Measurements from ENCODE around the gene POLD1. TPM values are rescaled to one million over a fixed set of nuclear protein-coding genes. Genes with fewer than 3 reads are reported as not detected.

Gene POLD1
- total and polyA plus RNA-seq, 2 experiments from 2014 or later = 111 to 173 TPM

GRCh38 chr19:50433201-50434180 is 49.3 kb downstream of the POLD1 start:
- H3K27ac ChIP-seq (ENCODE audit: low read depth) = no peak overlapping the region
- peaks cover 19% of the 10 kb centered on the region for H3K4me1 Mint-ChIP-seq
- H3K4me3 ChIP-seq = peak overlapping the region; percentile 84
- peak overlapping the region; percentile 79 for H3K27ac Mint-ChIP-seq
- no peaks in the 10 kb centered on the region for H4K20me1 ChIP-seq (replicated peaks; ENCODE audit: insufficient read depth)
- ATAC-seq (no peak), DNase-seq (ENCODE audit: low spot score) (no peak)
- peaks cover 16% of the 10 kb centered on the region; the same call in 2 of the 3 replicates for H3K36me3 Mint-ChIP-seq (ENCODE audit: low read depth)
- peak overlapping the region; percentile 99 for H3K4me2 ChIP-seq
- peaks cover 24% of the 10 kb centered on the region for H3K27me3 Mint-ChIP-seq (ENCODE audit: insufficient read depth, low read depth, poor library complexity)
- peaks cover 21% of the 10 kb centered on the region for H3K9me3 Mint-ChIP-seq
- peak overlapping the region; percentile 75 for H3K4me3 Mint-ChIP-seq
- peaks cover 26% of the 10 kb centered on the region for H3K4me1 ChIP-seq (ENCODE audit: insufficient read depth)
- 0 out of 2 replicates have a peak, but pooled peaks cover 3% of the 10 kb centered on the region for H3K9me2 ChIP-seq (ENCODE audit: insufficient read depth)
- H3K36me3 ChIP-seq (ENCODE audit: insufficient read depth) = no peaks in the 10 kb centered on the region
- no peak for TF ChIP-seq ZNF114 (CRISPR knock-in tag; IDR thresholded peaks at IDR 0.05)
- H3K79me2 ChIP-seq (replicated peaks; ENCODE audit: insufficient read depth) = no peaks in the 10 kb centered on the region
- peaks cover 23% of the 10 kb centered on the region for H3K27me3 ChIP-seq (ENCODE audit: insufficient read depth)
- H2AFZ ChIP-seq = peak overlapping the region; percentile 95
- peaks cover 14% of the 10 kb centered on the region; the same call in 1 of the 2 replicates for H3F3A ChIP-seq (replicated peaks; ENCODE audit: low read depth)

GRCh38 chr19:50434525-50434924 is 50.4 kb downstream of the POLD1 start:
- no peaks in the 10 kb centered on the region for H4K20me1 ChIP-seq (replicated peaks; ENCODE audit: insufficient read depth)
- peaks cover 14% of the 10 kb centered on the region for H3K27me3 ChIP-seq (ENCODE audit: insufficient read depth)
- H3K9me3 Mint-ChIP-seq = peaks cover 30% of the 10 kb centered on the region
- H3K27ac Mint-ChIP-seq = no peak overlapping the region
- no peak overlapping the region for H3K4me3 ChIP-seq
- peaks cover 14% of the 10 kb centered on the region; the same call in 1 of the 2 replicates for H3F3A ChIP-seq (replicated peaks; ENCODE audit: low read depth)
- no peaks in the 10 kb centered on the region for H3K36me3 ChIP-seq (ENCODE audit: insufficient read depth)
- peaks cover 16% of the 10 kb centered on the region for H3K4me1 Mint-ChIP-seq
- DNase-seq (ENCODE audit: low spot score) (no peak), ATAC-seq (no peak)
- H3K4me3 Mint-ChIP-seq = no peak overlapping the region
- no peak overlapping the region for H3K4me2 ChIP-seq
- H3K4me1 ChIP-seq (ENCODE audit: insufficient read depth) = peaks cover 22% of the 10 kb centered on the region
- 0 out of 2 replicates have a peak, but pooled peaks cover 3% of the 10 kb centered on the region for H3K9me2 ChIP-seq (ENCODE audit: insufficient read depth)
- TF ChIP-seq ZNF462 (CRISPR knock-in tag; IDR thresholded peaks at IDR 0.05) (no peak), ZNF114 (CRISPR knock-in tag; IDR thresholded peaks at IDR 0.05) (no peak), ETS1 (IDR thresholded peaks at IDR 0.05) (no peak), CREB1 (CRISPR knock-in tag; IDR thresholded peaks at IDR 0.05; ENCODE audit: low read depth) (no peak), NANOG (IDR thresholded peaks at IDR 0.05; ENCODE audit: borderline replicate concordance) (no peak), EZH2phosphoT487 (IDR thresholded peaks at IDR 0.05; ENCODE audit: unreplicated experiment) (no peak), JUNB (IDR thresholded peaks at IDR 0.05; ENCODE audit: unreplicated experiment) (no peak), POLR2AphosphoS5 (IDR thresholded peaks at IDR 0.05; ENCODE audit: low read depth) (no peak), CTCF (conservative IDR thresholded peaks at IDR 0.05; ENCODE audit: low read depth in 2 of 2) (no peak), STAT1 (IDR thresholded peaks at IDR 0.05; ENCODE audit: unreplicated experiment) (no peak), EZH2 (IDR thresholded peaks at IDR 0.05; ENCODE audit: low read depth, unreplicated experiment) (no peak), ZNF331 (CRISPR knock-in tag; IDR thresholded peaks at IDR 0.05; ENCODE audit: low read depth) (no peak)
- no peaks in the 10 kb centered on the region for H3K79me2 ChIP-seq (replicated peaks; ENCODE audit: insufficient read depth)
- H3K27ac ChIP-seq (ENCODE audit: low read depth) = no peak overlapping the region
- peaks cover 21% of the 10 kb centered on the region for H3K27me3 Mint-ChIP-seq (ENCODE audit: insufficient read depth, low read depth, poor library complexity)
- H3K36me3 Mint-ChIP-seq (ENCODE audit: low read depth) = peaks cover 13% of the 10 kb centered on the region; the same call in 2 of the 3 replicates
- no peak overlapping the region for H2AFZ ChIP-seq

All from GM23338 (cell line).